Panc1 (cell line): ENCODE results near the gene TOB2.

Experiments
- TF ChIP-seq, protein P1 (sequence below): fragments of 450-650 bp; IDR thresholded peaks from 2 replicates; pipeline ENCODE4 v1.5.1; 2017; ENCODE audit warnings: mild to moderate bottlenecking
- TF ChIP-seq, protein P2 (sequence below), 2 experiments: IDR thresholded peaks; 2 replicates each; pipeline ENCODE4 v1.6.1; 2011 to 2012; ENCODE audit warnings: low read depth in 2 of 2, control low read depth in 1 of 2, low read length in 1 of 2, mild to moderate bottlenecking in 1 of 2, moderate library complexity in 1 of 2; ENCODE audit not compliant: insufficient read depth in 1 of 2

DNA sequence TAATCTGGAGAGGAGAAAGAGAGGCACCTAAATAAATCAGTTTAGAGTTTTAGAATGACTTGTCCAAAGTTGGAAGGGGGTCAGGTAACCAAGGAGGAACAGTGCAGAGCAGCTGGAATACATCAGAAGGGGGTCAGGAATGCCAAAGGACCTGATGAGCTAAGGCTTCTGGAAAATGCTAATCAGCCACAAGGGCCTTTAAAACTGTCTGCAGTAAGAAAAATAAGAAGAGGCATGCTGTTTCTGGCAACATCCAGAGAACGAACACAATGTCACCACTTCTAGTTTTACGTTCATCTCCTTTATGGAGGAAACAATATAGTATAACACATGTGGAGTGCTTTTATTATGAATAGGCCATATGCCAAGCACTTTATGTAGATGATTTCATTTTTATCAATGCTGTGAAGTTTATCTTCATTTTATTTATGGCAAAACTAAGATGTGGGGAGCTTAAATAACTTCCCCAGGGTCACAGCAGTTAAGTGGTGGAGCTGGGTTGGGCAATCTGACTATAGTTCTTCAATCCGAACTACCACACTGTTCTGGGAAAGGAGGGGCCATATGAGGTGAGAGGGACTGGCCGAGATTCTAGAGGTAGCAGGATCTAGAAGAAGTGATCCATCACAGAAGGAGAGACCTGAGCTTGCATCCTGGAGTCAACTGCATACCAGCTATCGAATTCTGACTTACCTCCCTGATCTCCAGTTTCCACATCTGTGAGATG is 44.9 kb upstream of the TOB2 start:
- TF ChIP-seq, protein P1, sequence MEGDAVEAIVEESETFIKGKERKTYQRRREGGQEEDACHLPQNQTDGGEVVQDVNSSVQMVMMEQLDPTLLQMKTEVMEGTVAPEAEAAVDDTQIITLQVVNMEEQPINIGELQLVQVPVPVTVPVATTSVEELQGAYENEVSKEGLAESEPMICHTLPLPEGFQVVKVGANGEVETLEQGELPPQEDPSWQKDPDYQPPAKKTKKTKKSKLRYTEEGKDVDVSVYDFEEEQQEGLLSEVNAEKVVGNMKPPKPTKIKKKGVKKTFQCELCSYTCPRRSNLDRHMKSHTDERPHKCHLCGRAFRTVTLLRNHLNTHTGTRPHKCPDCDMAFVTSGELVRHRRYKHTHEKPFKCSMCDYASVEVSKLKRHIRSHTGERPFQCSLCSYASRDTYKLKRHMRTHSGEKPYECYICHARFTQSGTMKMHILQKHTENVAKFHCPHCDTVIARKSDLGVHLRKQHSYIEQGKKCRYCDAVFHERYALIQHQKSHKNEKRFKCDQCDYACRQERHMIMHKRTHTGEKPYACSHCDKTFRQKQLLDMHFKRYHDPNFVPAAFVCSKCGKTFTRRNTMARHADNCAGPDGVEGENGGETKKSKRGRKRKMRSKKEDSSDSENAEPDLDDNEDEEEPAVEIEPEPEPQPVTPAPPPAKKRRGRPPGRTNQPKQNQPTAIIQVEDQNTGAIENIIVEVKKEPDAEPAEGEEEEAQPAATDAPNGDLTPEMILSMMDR: no peak
- TF ChIP-seq, protein P2, sequence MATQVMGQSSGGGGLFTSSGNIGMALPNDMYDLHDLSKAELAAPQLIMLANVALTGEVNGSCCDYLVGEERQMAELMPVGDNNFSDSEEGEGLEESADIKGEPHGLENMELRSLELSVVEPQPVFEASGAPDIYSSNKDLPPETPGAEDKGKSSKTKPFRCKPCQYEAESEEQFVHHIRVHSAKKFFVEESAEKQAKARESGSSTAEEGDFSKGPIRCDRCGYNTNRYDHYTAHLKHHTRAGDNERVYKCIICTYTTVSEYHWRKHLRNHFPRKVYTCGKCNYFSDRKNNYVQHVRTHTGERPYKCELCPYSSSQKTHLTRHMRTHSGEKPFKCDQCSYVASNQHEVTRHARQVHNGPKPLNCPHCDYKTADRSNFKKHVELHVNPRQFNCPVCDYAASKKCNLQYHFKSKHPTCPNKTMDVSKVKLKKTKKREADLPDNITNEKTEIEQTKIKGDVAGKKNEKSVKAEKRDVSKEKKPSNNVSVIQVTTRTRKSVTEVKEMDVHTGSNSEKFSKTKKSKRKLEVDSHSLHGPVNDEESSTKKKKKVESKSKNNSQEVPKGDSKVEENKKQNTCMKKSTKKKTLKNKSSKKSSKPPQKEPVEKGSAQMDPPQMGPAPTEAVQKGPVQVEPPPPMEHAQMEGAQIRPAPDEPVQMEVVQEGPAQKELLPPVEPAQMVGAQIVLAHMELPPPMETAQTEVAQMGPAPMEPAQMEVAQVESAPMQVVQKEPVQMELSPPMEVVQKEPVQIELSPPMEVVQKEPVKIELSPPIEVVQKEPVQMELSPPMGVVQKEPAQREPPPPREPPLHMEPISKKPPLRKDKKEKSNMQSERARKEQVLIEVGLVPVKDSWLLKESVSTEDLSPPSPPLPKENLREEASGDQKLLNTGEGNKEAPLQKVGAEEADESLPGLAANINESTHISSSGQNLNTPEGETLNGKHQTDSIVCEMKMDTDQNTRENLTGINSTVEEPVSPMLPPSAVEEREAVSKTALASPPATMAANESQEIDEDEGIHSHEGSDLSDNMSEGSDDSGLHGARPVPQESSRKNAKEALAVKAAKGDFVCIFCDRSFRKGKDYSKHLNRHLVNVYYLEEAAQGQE (IDR thresholded peaks at IDR 0.05; ENCODE audit: insufficient read depth in 1 of 2, low read depth in 2 of 2, low read length in 1 of 2): no peak
